Suprapubic skin (tissue), 4 donors: ENCODE data around the gene EXOC7. TPM values are rescaled to one million over a fixed set of nuclear protein-coding genes. Genes with fewer than 3 reads are reported as not detected.

Experiments
- DNase-seq, 2 donors: peaks; one replicate each; pipeline ENCODE4 v3.0.0-alpha.2; 2019; ENCODE audit warnings: low spot score in 2 of 2
- H3K27ac ChIP-seq: fragments of 200-600 bp; sonication (generic); one replicate; pipeline ENCODE4 v1.5.1; 2019
- H3K27me3 ChIP-seq: fragments of 200-600 bp; sonication (generic); one replicate; pipeline ENCODE4 v1.5.1; 2019
- H3K36me3 ChIP-seq: fragments of 200-600 bp; sonication (generic); one replicate; pipeline ENCODE4 v1.5.1; 2019
- H3K4me1 ChIP-seq: fragments of 200-600 bp; sonication (generic); one replicate; pipeline ENCODE4 v1.5.1; 2019
- H3K4me3 ChIP-seq: fragments of 200-600 bp; sonication (generic); one replicate; pipeline ENCODE4 v1.5.1; 2019; ENCODE audit warnings: mild to moderate bottlenecking
- H3K9me3 ChIP-seq: fragments of 200-600 bp; sonication (generic); one replicate; pipeline ENCODE4 v1.5.1; 2019
- EP300 ChIP-seq: sonication (generic); formaldehyde crosslinking; IDR thresholded peaks from one replicate; pipeline ENCODE4 v1.6.1; 2017; ENCODE audit warnings: antibody characterized with exemption
- POLR2A ChIP-seq, 2 donors: fragments of 450-650 bp; IDR thresholded peaks; one replicate each; pipeline ENCODE4 v1.6.1; 2017; ENCODE audit warnings: antibody characterized with exemption in 2 of 2, mild to moderate bottlenecking in 2 of 2, moderate library complexity in 2 of 2
- POLR2AphosphoS5 ChIP-seq, 3 donors: sonication (generic); formaldehyde crosslinking; IDR thresholded peaks; one replicate each; pipeline ENCODE4 v1.6.1; 2017; ENCODE audit warnings: antibody characterized with exemption in 3 of 3
- WGBS: methylation state at CpG from one replicate; pipeline ENCODE4 v1.1.5; 2018; 5-methylcytosine and 5-hydroxymethylcytosine counted together
- total RNA-seq, 4 donors: library from RNA; depleted of rRNA; stranded (reverse); fragments of >200 nt; gene quantifications; one replicate each; pipeline ENCODE4 v1.1.0, GENCODE V29; 2016
- TF ChIP-seq, protein P1 (sequence below), 2 donors: fragments of 200-600 bp in 1 of 2; fragments of 450-650 bp in 1 of 2; sonication (generic) in 1 of 2; IDR thresholded peaks; one replicate each; pipeline ENCODE4 v1.5.1; 2016 to 2019; ENCODE audit warnings: antibody characterized with exemption in 2 of 2, mild to moderate bottlenecking in 1 of 2, moderate library complexity in 1 of 2

Gene EXOC7
- total RNA-seq, 4 donors from 2014 or later = 67.4 to 108 (median 78.6) TPM

DNA sequence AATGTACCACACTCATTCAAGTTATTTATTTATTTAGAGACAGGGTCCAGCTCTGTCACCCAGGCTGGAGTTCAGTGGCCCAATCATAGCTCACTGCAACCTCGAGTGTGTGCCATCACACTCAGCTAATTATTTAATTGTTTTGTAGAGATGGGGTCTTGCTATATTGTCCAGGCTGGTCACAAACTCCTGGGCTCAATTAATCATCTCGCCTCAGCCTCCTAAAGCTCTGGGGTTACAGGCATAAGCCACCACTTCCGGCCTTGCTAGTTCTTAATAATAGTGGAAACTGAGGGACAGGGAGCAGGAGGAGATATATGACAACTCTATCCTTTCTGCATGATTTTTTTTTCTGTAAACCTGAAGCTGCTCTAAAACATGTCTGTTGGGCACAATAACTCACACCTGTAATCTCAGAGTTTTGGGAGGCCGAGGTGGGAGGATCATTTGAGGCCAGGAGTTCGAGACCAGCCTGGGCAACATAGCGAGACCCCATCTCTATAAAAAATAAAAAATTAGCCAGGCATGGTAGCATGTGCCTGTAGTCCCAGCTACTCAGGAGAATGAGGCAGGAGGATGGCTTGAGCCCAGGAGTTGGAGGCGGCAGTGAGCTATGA lies 11.7 kb upstream of the EXOC7 start:
- Histone ChIP-seq H3K4me3 (no peak overlapping the region), H3K9me3 (no peaks in the 10 kb centered on the region), H3K4me1 (no peaks in the 10 kb centered on the region), H3K27me3 (no peaks in the 10 kb centered on the region), H3K27ac (no peak overlapping the region), H3K36me3 (no peaks in the 10 kb centered on the region)
- DNase-seq = no peak
- no peak for TF ChIP-seq POLR2A (IDR thresholded peaks at IDR 0.05)
- no peak for TF ChIP-seq POLR2AphosphoS5 (IDR thresholded peaks at IDR 0.05)
- TF ChIP-seq, protein P1, sequence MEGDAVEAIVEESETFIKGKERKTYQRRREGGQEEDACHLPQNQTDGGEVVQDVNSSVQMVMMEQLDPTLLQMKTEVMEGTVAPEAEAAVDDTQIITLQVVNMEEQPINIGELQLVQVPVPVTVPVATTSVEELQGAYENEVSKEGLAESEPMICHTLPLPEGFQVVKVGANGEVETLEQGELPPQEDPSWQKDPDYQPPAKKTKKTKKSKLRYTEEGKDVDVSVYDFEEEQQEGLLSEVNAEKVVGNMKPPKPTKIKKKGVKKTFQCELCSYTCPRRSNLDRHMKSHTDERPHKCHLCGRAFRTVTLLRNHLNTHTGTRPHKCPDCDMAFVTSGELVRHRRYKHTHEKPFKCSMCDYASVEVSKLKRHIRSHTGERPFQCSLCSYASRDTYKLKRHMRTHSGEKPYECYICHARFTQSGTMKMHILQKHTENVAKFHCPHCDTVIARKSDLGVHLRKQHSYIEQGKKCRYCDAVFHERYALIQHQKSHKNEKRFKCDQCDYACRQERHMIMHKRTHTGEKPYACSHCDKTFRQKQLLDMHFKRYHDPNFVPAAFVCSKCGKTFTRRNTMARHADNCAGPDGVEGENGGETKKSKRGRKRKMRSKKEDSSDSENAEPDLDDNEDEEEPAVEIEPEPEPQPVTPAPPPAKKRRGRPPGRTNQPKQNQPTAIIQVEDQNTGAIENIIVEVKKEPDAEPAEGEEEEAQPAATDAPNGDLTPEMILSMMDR (IDR thresholded peaks at IDR 0.05) = no peak
- no peak for TF ChIP-seq EP300
- WGBS = 87% methylated on average over 7 of the region's 7 CpGs

DNA sequence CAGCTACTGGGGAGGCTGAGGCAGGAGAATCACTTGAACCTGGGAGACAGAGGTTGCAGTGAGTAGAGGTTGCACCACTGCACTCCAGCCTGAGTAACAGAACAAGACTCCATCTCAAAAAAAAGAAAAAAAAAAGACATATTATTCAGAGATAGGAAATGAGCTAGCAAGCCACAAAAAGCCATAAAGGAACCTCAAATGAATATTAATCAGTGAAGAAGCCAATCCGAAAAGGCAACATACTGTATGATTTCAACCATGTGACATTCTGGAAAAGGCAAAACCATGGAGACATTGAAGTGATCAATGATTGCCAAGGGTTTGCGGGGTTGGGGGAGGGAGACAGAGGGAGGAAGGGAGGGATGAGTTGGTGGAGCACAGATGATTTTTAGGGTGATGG lies 8.4 kb upstream of the EXOC7 start:
- 73% methylated on average over 2 of the region's 2 CpGs for WGBS
- Histone ChIP-seq H3K9me3 (no peaks in the 10 kb centered on the region), H3K27ac (no peak overlapping the region), H3K4me1 (no peaks in the 10 kb centered on the region), H3K27me3 (no peaks in the 10 kb centered on the region), H3K4me3 (no peak overlapping the region), H3K36me3 (no peaks in the 10 kb centered on the region)
- no peak for DNase-seq
- TF ChIP-seq POLR2A (IDR thresholded peaks at IDR 0.05) = no peak
- TF ChIP-seq, protein P1 (IDR thresholded peaks at IDR 0.05) = no peak
- TF ChIP-seq POLR2AphosphoS5 (IDR thresholded peaks at IDR 0.05) = no peak
- TF ChIP-seq EP300 = no peak

DNA sequence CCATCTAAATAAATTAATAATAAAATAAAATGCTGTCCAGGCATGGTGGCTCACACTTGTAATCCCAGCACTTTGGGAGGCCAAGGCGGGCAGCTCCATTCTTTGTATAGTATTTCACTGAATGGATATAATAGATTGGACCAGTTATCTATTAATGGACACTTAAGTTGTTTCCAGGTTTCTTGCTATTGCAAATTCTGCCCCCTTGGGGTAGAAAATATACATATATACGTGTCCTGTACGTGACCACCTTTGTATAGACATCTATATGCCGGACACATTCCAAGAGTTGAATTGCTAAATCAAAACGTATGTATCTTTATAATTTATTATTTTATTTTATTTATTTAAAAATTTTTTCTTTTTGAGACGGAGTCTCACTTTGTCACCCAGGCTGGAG lies 3.9 kb upstream of the EXOC7 start:
- Histone ChIP-seq H3K27ac (no peak overlapping the region), H3K27me3 (no peaks in the 10 kb centered on the region), H3K36me3 (no peaks in the 10 kb centered on the region), H3K4me3 (no peak overlapping the region), H3K4me1 (peaks cover 15% of the 10 kb centered on the region), H3K9me3 (no peaks in the 10 kb centered on the region)
- DNase-seq = no peak
- WGBS = 87% methylated on average over 6 of the region's 6 CpGs
- TF ChIP-seq POLR2AphosphoS5 (IDR thresholded peaks at IDR 0.05) (no peak), POLR2A (IDR thresholded peaks at IDR 0.05) (no peak), EP300 (no peak)
- TF ChIP-seq, protein P1 (IDR thresholded peaks at IDR 0.05) = no peak

DNA sequence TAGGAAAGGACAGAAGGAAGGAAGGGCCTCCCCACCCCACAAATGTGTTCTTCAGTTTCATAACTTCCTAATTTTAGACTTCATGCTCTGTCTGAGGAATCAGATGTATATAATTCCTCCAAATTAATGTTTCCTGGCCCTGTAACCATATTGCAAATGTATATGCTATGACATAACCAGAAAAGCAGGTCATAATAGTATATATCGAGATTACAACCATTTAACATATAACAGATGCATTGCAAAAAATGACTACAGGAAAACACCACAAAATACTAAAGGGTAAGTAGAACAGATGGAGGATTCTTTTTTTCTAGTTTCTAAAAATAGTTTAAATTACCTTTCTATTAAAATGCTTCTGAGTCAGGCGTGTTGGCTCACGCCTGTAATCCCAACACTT lies 3.1 kb upstream of the EXOC7 start:
- TF ChIP-seq, protein P1 (IDR thresholded peaks at IDR 0.05) = no peak
- TF ChIP-seq POLR2A (IDR thresholded peaks at IDR 0.05) = no peak
- TF ChIP-seq EP300 = no peak
- TF ChIP-seq POLR2AphosphoS5 (IDR thresholded peaks at IDR 0.05) = no peak
- Histone ChIP-seq H3K27me3 (no peaks in the 10 kb centered on the region), H3K9me3 (no peaks in the 10 kb centered on the region), H3K36me3 (peaks cover 1% of the 10 kb centered on the region), H3K4me3 (no peak overlapping the region), H3K4me1 (peaks cover 23% of the 10 kb centered on the region), H3K27ac (no peak overlapping the region)
- DNase-seq = no peak
- 65% methylated on average over 3 of the region's 3 CpGs for WGBS

DNA sequence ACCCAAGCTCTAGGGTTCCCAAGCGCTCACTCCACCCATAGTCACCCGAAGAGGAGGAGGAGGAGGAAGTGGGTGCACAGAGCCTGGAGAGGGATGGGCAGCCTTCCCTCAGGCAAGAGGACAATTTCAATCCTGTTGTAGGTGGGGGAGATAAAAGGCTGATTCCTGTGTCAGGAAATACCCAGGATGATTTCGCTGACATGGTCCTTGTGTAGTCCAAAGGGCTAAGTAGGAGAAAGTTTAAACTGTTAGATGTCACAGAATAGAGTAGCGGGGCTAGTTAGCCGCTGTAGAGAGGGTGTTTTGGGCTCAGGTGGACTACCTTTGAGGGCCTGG lies 1.3 kb upstream of the EXOC7 start:
- TF ChIP-seq POLR2A (IDR thresholded peaks at IDR 0.05) = no peak
- no peak for TF ChIP-seq EP300
- TF ChIP-seq, protein P1 (IDR thresholded peaks at IDR 0.05) = no peak
- TF ChIP-seq POLR2AphosphoS5 (IDR thresholded peaks at IDR 0.05) = no peak
- H3K27me3 ChIP-seq = no peaks in the 10 kb centered on the region

More for the DNA sequence above, 1.3 kb upstream of the EXOC7 start:
- DNase-seq = no peak
- Histone ChIP-seq H3K4me3 (no peak overlapping the region), H3K4me1 (peaks cover 24% of the 10 kb centered on the region), H3K27ac (no peak overlapping the region), H3K9me3 (no peaks in the 10 kb centered on the region), H3K36me3 (peaks cover 20% of the 10 kb centered on the region)
- 69% methylated on average over 5 of the region's 5 CpGs for WGBS
